DOHH2 (cell line): ENCODE data around the gene SERPINA5.

Experiments used
- H3F3A ChIP-seq: fragments of 200-600 bp; sonication (generic), shearing (Covaris generic); 2 replicates; pipeline ENCODE4 v1.6.0; 2016; ENCODE audit warnings: antibody characterized with exemption, mild to moderate bottlenecking; ENCODE audit not compliant: control insufficient read depth, insufficient read depth
- H3K27ac ChIP-seq: fragments of 200-600 bp; sonication (generic); 2 replicates; pipeline ENCODE4 v1.5.1; 2014; ENCODE audit warnings: low read depth, mild to moderate bottlenecking, low read length, moderate library complexity
- H3K27me3 ChIP-seq: fragments of 200-600 bp; sonication (generic); 2 replicates; pipeline ENCODE4 v1.6.1; 2014; ENCODE audit warnings: mild to moderate bottlenecking, low read length, mixed read lengths; ENCODE audit not compliant: control insufficient read depth
- H3K36me3 ChIP-seq: fragments of 200-600 bp; sonication (generic); 2 replicates; pipeline ENCODE4 v1.6.1; 2014; ENCODE audit warnings: mild to moderate bottlenecking, low read length, moderate library complexity, mixed read lengths; ENCODE audit not compliant: control insufficient read depth
- H3K4me1 ChIP-seq: fragments of 200-600 bp; sonication (generic); 2 replicates; pipeline ENCODE4 v1.6.1; 2014; ENCODE audit warnings: mild to moderate bottlenecking, low read length, mixed read lengths; ENCODE audit not compliant: control insufficient read depth
- H3K4me2 ChIP-seq: fragments of 200-600 bp; sonication (generic); 2 replicates; pipeline ENCODE4 v1.6.0; 2014; ENCODE audit warnings: mild to moderate bottlenecking, low read length, moderate library complexity
- H3K4me3 ChIP-seq: fragments of 200-600 bp; sonication (generic); 2 replicates; pipeline ENCODE4 v1.5.1; 2014; ENCODE audit warnings: mild to moderate bottlenecking, low read length, mixed read lengths
- H3K79me2 ChIP-seq: fragments of 200-600 bp; sonication (generic); 2 replicates; pipeline ENCODE4 v1.6.1; 2014; ENCODE audit warnings: mild to moderate bottlenecking, low read length, mixed read lengths; ENCODE audit not compliant: control insufficient read depth
- H3K9me2 ChIP-seq: fragments of 200-600 bp; sonication (generic); replicated peaks from 2 replicates; pipeline ENCODE4 v1.6.1; 2014; ENCODE audit warnings: mild to moderate bottlenecking, low read length, mixed read lengths; ENCODE audit not compliant: control insufficient read depth
- H3K9me3 ChIP-seq: fragments of 200-600 bp; sonication (generic); 2 replicates; pipeline ENCODE4 v1.6.1; 2014; ENCODE audit warnings: antibody characterized with exemption, low read length, mixed read lengths; ENCODE audit not compliant: control insufficient read depth, insufficient read depth
- H4K20me1 ChIP-seq: fragments of 200-600 bp; sonication (generic); 2 replicates; pipeline ENCODE4 v1.6.0; 2014; ENCODE audit warnings: low read depth, mild to moderate bottlenecking, antibody characterized with exemption, low read length, moderate library complexity; ENCODE audit not compliant: control insufficient read depth, insufficient read depth
- EZH2phosphoT487 ChIP-seq: fragments of 200-600 bp; sonication (generic); IDR thresholded peaks from 2 replicates; pipeline ENCODE4 v1.6.1; 2017; ENCODE audit warnings: borderline replicate concordance, mild to moderate bottlenecking, antibody characterized with exemption, low read length, moderate library complexity, mixed read lengths
- TF ChIP-seq, protein P1 (sequence below): fragments of 200-600 bp; sonication (generic); IDR thresholded peaks from one replicate; pipeline ENCODE4 v1.5.1; 2014; ENCODE audit warnings: antibody characterized with exemption, mild to moderate bottlenecking, low read depth, low read length; ENCODE audit not compliant: poor library complexity, severe bottlenecking

SERPINA5 gene

DNA sequence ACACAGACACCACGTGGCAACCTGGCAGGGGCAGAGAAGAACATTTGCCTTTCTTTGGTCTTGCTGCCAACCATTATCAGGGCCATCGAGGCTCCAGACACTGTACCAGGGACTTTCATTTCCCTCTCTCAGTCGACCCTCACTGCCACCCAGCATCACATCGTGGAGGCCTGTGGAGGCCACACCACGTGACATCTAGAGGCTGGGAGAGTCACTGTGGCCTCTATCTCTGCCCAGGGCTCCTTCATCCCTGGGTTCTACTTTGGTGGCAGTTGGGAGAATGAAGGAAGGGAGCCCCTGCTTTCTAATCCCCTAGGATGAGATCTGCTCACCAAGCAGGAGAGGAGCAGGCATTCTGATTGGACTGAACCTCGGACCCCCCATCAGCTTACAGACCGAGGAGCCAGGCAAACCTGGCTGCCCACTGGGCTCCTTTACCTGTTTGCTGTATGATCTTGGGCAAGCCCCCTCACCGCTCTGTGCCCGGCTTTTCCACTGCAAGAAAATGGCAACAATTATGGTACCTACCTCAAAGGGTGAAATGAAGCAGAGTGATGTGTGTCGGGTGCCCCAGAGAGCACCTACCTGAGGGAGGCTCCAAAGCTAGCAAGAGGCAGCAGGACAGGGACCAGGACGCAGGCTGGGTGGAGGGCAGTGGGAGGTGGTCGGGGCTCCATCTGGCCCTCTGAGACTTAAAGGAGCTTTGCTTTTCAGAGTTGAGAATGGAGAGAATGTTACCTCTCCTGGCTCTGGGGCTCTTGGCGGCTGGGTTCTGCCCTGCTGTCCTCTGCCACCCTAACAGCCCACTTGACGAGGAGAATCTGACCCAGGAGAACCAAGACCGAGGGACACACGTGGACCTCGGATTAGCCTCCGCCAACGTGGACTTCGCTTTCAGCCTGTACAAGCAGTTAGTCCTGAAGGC, 32.8 kb downstream of the SERPINA5 start:
- Histone ChIP-seq H3K27ac (no peak overlapping the region), H4K20me1 (no peaks in the 10 kb centered on the region), H3K27me3 (no peaks in the 10 kb centered on the region), H3K79me2 (no peaks in the 10 kb centered on the region), H3K4me3 (no peak overlapping the region), H3K36me3 (no peaks in the 10 kb centered on the region), H3K9me3 (peaks cover 20% of the 10 kb centered on the region), H3K4me2 (no peak overlapping the region), H3K4me1 (no peaks in the 10 kb centered on the region), H3K9me2 (no peaks in the 10 kb centered on the region), H3F3A (no peaks in the 10 kb centered on the region)
- no peak for TF ChIP-seq EZH2phosphoT487
- TF ChIP-seq, protein P1, sequence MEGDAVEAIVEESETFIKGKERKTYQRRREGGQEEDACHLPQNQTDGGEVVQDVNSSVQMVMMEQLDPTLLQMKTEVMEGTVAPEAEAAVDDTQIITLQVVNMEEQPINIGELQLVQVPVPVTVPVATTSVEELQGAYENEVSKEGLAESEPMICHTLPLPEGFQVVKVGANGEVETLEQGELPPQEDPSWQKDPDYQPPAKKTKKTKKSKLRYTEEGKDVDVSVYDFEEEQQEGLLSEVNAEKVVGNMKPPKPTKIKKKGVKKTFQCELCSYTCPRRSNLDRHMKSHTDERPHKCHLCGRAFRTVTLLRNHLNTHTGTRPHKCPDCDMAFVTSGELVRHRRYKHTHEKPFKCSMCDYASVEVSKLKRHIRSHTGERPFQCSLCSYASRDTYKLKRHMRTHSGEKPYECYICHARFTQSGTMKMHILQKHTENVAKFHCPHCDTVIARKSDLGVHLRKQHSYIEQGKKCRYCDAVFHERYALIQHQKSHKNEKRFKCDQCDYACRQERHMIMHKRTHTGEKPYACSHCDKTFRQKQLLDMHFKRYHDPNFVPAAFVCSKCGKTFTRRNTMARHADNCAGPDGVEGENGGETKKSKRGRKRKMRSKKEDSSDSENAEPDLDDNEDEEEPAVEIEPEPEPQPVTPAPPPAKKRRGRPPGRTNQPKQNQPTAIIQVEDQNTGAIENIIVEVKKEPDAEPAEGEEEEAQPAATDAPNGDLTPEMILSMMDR: no peak

DNA sequence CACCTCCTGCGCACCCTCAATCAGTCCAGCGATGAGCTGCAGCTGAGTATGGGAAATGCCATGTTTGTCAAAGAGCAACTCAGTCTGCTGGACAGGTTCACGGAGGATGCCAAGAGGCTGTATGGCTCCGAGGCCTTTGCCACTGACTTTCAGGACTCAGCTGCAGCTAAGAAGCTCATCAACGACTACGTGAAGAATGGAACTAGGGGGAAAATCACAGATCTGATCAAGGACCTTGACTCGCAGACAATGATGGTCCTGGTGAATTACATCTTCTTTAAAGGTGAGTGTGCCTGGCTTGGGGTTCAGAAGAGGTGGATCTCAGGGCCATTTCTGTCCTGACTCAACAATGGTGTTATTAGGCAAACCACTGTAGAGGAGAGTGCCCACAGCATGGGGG, 33.6 kb downstream of the SERPINA5 start:
- H3K9me3 ChIP-seq: peaks cover 24% of the 10 kb centered on the region
- H3K4me1 ChIP-seq: no peaks in the 10 kb centered on the region
- H3K9me2 ChIP-seq: no peaks in the 10 kb centered on the region
- no peak overlapping the region for H3K27ac ChIP-seq
- H3K36me3 ChIP-seq: no peaks in the 10 kb centered on the region
- no peaks in the 10 kb centered on the region for H4K20me1 ChIP-seq
- no peaks in the 10 kb centered on the region for H3K79me2 ChIP-seq
- H3K4me3 ChIP-seq: no peak overlapping the region
- TF ChIP-seq EZH2phosphoT487: no peak
- TF ChIP-seq, protein P1: no peak
- H3K27me3 ChIP-seq: no peaks in the 10 kb centered on the region
- H3K4me2 ChIP-seq: no peak overlapping the region
- no peaks in the 10 kb centered on the region for H3F3A ChIP-seq

DNA sequence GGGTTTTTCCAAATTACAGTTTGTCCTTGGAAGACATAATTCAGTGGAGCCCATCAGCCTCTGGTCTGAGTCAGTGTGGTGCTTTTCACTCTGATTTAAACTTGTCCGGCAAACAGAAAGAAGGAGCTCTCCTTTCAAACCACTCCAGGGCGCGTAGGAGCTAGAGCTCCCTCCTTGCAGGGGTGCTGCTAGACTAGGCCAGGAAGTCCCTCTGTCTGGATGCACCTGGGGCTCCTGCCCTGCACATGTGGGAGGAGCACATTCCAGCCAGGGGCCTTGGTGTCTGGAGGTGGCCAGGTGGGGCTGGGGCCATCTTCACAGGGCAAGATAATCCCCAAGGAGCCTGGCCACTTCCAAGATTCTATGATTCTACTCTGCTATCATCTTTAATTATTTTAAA, 34.0 kb downstream of the SERPINA5 start:
- no peaks in the 10 kb centered on the region for H4K20me1 ChIP-seq
- H3K4me2 ChIP-seq: no peak overlapping the region
- H3K79me2 ChIP-seq: no peaks in the 10 kb centered on the region
- H3K9me2 ChIP-seq: no peaks in the 10 kb centered on the region
- TF ChIP-seq, protein P1: no peak
- TF ChIP-seq EZH2phosphoT487: no peak
- no peaks in the 10 kb centered on the region for H3F3A ChIP-seq
- peaks cover 24% of the 10 kb centered on the region for H3K9me3 ChIP-seq
- no peaks in the 10 kb centered on the region for H3K36me3 ChIP-seq
- H3K4me1 ChIP-seq: no peaks in the 10 kb centered on the region
- H3K27ac ChIP-seq: no peak overlapping the region
- no peaks in the 10 kb centered on the region for H3K27me3 ChIP-seq
- H3K4me3 ChIP-seq: no peak overlapping the region
